HEK293T (cell line): ENCODE measurements around the gene DIO3.

ENCODE experiments used
- CTCF ChIA-PET: fragments of 350-600 bp; formaldehyde crosslinking; extraction: SDS; loops from one replicate; lab custom pipeline; 2021; ENCODE audit warnings: antibody characterized with exemption, inconsistent platforms; lab: Yijun Ruan, JAX
- POLR2A ChIA-PET: fragments of 350-600 bp; formaldehyde crosslinking; extraction: SDS; loops from one replicate; lab custom pipeline; 2020; ENCODE audit warnings: antibody characterized with exemption, inconsistent platforms; lab: Yijun Ruan, JAX
- DNase-seq: peaks from one replicate; pipeline ENCODE4 v3.0.0; 2012; ENCODE audit warnings: mixed read lengths; ENCODE audit errors: extremely low spot score
- ARNT ChIP-seq: fragments of 450-650 bp; IDR thresholded peaks from 2 replicates; pipeline ENCODE4 v1.6.1; 2017; ENCODE audit warnings: mild to moderate bottlenecking
- BHLHE40 ChIP-seq: fragments of 450-650 bp; IDR thresholded peaks from 2 replicates; pipeline ENCODE4 v1.6.1; 2016; ENCODE audit warnings: mild to moderate bottlenecking, moderate library complexity, borderline replicate concordance
- CTBP1 ChIP-seq: fragments of 450-650 bp; IDR thresholded peaks from 2 replicates; pipeline ENCODE4 v1.6.1; 2016; ENCODE audit warnings: borderline replicate concordance
- ELF4 ChIP-seq: fragments of 450-650 bp; IDR thresholded peaks from 2 replicates; pipeline ENCODE4 v1.6.1; 2017; ENCODE audit warnings: antibody characterized with exemption
- FOXA1 ChIP-seq: fragments of 450-650 bp; IDR thresholded peaks from 2 replicates; pipeline ENCODE4 v1.6.1; 2016; ENCODE audit warnings: mild to moderate bottlenecking
- FOXK2 ChIP-seq: fragments of 450-650 bp; IDR thresholded peaks from 2 replicates; pipeline ENCODE4 v1.6.1; 2016; ENCODE audit warnings: mild to moderate bottlenecking
- FOXM1 ChIP-seq: fragments of 450-650 bp; IDR thresholded peaks from 2 replicates; pipeline ENCODE4 v1.6.1; 2017; ENCODE audit warnings: mild to moderate bottlenecking, borderline replicate concordance
- HDGF ChIP-seq: fragments of 450-650 bp; IDR thresholded peaks from 2 replicates; pipeline ENCODE4 v1.6.1; 2017; ENCODE audit warnings: antibody characterized with exemption, borderline replicate concordance
- L3MBTL2 ChIP-seq: fragments of 450-650 bp; conservative IDR thresholded peaks from 2 replicates; pipeline ENCODE4 v1.6.1; 2016; ENCODE audit warnings: mild to moderate bottlenecking
- LEF1 ChIP-seq: fragments of 450-650 bp; IDR thresholded peaks from 2 replicates; pipeline ENCODE4 v1.6.1; 2017; ENCODE audit warnings: mild to moderate bottlenecking, borderline replicate concordance
- NFRKB ChIP-seq: fragments of 450-650 bp; IDR thresholded peaks from 2 replicates; pipeline ENCODE4 v1.6.1; 2016; ENCODE audit warnings: mild to moderate bottlenecking, moderate library complexity
- PKNOX1 ChIP-seq: fragments of 450-650 bp; IDR thresholded peaks from 2 replicates; pipeline ENCODE4 v1.6.1; 2016
- SP1 ChIP-seq: fragments of 450-650 bp; IDR thresholded peaks from 2 replicates; pipeline ENCODE4 v1.6.1; 2017
- SUZ12 ChIP-seq: fragments of 450-650 bp; IDR thresholded peaks from 2 replicates; pipeline ENCODE4 v1.6.1; 2016; ENCODE audit warnings: mild to moderate bottlenecking
- TARDBP ChIP-seq: fragments of 450-650 bp; IDR thresholded peaks from 2 replicates; pipeline ENCODE4 v1.6.1; 2016
- ZNF384 ChIP-seq: fragments of 450-650 bp; IDR thresholded peaks from 2 replicates; pipeline ENCODE4 v1.6.1; 2016

Gene DIO3

GRCh38 chr14:101543814-101544213, 17.5 kb upstream of the DIO3 start:
- CTCF ChIA-PET = no interaction called here
- POLR2A ChIA-PET = no interaction called here
- TF ChIP-seq NFRKB = no peak
- TF ChIP-seq ARNT = no peak
- TF ChIP-seq FOXM1 = no peak
- no peak for TF ChIP-seq L3MBTL2
- TF ChIP-seq HDGF = no peak
- no peak for TF ChIP-seq BHLHE40
- no peak for TF ChIP-seq FOXK2
- no peak for TF ChIP-seq FOXA1
- TF ChIP-seq SUZ12 = no peak
- no peak for TF ChIP-seq CTBP1
- no peak for TF ChIP-seq ZNF384
- no peak for TF ChIP-seq ELF4
- no peak for TF ChIP-seq TARDBP

DNA sequence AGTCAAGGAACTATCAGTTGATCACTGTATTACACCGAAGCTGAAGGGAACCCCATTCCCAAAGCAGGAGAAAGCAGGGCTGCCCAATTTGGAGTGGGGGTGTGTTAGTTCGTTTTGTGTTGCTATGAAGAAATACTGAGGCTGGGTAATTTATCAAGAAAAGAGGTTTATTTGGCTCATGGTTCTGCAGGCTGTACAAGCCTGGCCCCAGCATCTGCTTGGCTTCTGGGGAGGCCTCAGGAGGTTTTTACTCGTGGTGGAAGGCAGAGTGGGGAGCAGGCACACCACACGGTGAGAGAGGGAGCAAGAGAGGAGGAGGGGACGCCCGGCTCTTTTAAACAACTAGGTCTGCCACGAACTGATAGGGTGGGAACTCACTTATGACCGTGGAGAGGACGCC, 16.7 kb upstream of the DIO3 start:
- DNase-seq = no peak
- TF ChIP-seq ZNF384 (no peak), SUZ12 (no peak), TARDBP (no peak), HDGF (no peak), FOXM1 (no peak), L3MBTL2 (no peak), FOXA1 (no peak), ELF4 (no peak), FOXK2 (no peak), NFRKB (no peak), ARNT (no peak), SP1 (no peak), CTBP1 (no peak), BHLHE40 (no peak), LEF1 (no peak), PKNOX1 (no peak)
- ChIA-PET CTCF (no interaction called here), POLR2A (no interaction called here)

More at GRCh38 chr14:101543814-101544213, 17.5 kb upstream of the DIO3 start:
- DNase-seq = no peak

- CTCF ChIA-PET = no interaction called here
- TF ChIP-seq SP1 (no peak), NFRKB (no peak)
- no peak for DNase-seq
- POLR2A ChIA-PET = no interaction called here
Observed at GRCh38 chr14:101546706-101547105, 14.6 kb upstream of the DIO3 start.

GRCh38 chr14:101547107-101547738, 14.1 kb upstream of the DIO3 start:
- no peak for DNase-seq
- CTCF ChIA-PET = no interaction called here
- POLR2A ChIA-PET = no interaction called here
- TF ChIP-seq FOXK2 (no peak), SUZ12 (no peak), L3MBTL2 (no peak), NFRKB (no peak), ZNF384 (no peak), PKNOX1 (no peak), BHLHE40 (no peak), ARNT (no peak), SP1 (no peak), HDGF (no peak), ELF4 (no peak), FOXM1 (no peak), CTBP1 (no peak), TARDBP (no peak), LEF1 (no peak), FOXA1 (no peak)

- CTCF ChIA-PET = no interaction called here
- no peak for DNase-seq
- TF ChIP-seq PKNOX1 = no peak
- TF ChIP-seq ZNF384 = no peak
- TF ChIP-seq BHLHE40 = no peak
- TF ChIP-seq FOXM1 = no peak
- no peak for TF ChIP-seq SP1
- TF ChIP-seq SUZ12 = no peak
- no peak for TF ChIP-seq ARNT
- TF ChIP-seq LEF1 = no peak
- no peak for TF ChIP-seq HDGF
- no peak for TF ChIP-seq FOXA1
- no peak for TF ChIP-seq L3MBTL2
- TF ChIP-seq NFRKB = no peak
- no peak for TF ChIP-seq FOXK2
- no peak for TF ChIP-seq ELF4
- no peak for TF ChIP-seq TARDBP
- POLR2A ChIA-PET = no interaction called here
Observed at GRCh38 chr14:101547961-101548669, 13.2 kb upstream of the DIO3 start.

GRCh38 chr14:101548710-101549109, 12.6 kb upstream of the DIO3 start:
- ChIA-PET POLR2A (no interaction called here), CTCF (no interaction called here)
- DNase-seq = no peak
- TF ChIP-seq LEF1 = no peak
